IMR-90 (cell line): ENCODE measurements around the gene BIRC5. TPM values are rescaled to one million over a fixed set of nuclear protein-coding genes. Genes with fewer than 3 reads are reported as not detected.

ENCODE experiments used
- ATAC-seq: fragments of 200-7000 bp; cut with Tn5 transposase; 2 replicates; pipeline ENCODE4 v1.9.1; 2020; ENCODE audit warnings: low read depth, mild to moderate bottlenecking, moderate library complexity
- BruUV-seq: library from RNA; stranded (reverse); fragments of 400-500 nt; replicated peaks from 2 replicates; lab custom pipeline; 2021; lab: Mats Ljungman, UMichigan
- CTCF ChIA-PET: fragments of 300-600 bp; formaldehyde crosslinking; extraction: SDS; loops from one replicate; lab custom pipeline; 2021; ENCODE audit warnings: antibody characterized with exemption; lab: Yijun Ruan, JAX
- POLR2A ChIA-PET: fragments of 300-600 bp; sonication (Branson Sonifier 250); formaldehyde crosslinking; loops from one replicate; lab custom pipeline; 2022; ENCODE audit warnings: antibody characterized with exemption; ENCODE audit not compliant: unreplicated experiment; lab: Charles Lee
- DNase-seq: peaks from one replicate; pipeline ENCODE4 v3.0.0; 2013
- H2AFZ ChIP-seq: replicated peaks from 2 replicates; pipeline ENCODE3; 2013; ENCODE audit warnings: low read length, mild to moderate bottlenecking; ENCODE audit not compliant: poor library complexity
- H2AK5ac ChIP-seq: 2 replicates; pipeline ENCODE4 v1.6.1; 2013; ENCODE audit warnings: low read depth, low read length, inconsistent platforms
- H2AK9ac ChIP-seq: replicated peaks from 2 replicates; pipeline ENCODE3; 2013; ENCODE audit warnings: mild to moderate bottlenecking, low read depth, low read length, moderate library complexity; ENCODE audit not compliant: poor library complexity
- H2BK120ac ChIP-seq: 2 replicates; pipeline ENCODE4 v1.6.1; 2013; ENCODE audit warnings: low read depth, low read length, inconsistent platforms
- H2BK15ac ChIP-seq: 3 replicates; pipeline ENCODE4 v1.6.1; 2013; ENCODE audit warnings: low read depth, low read length, inconsistent platforms
- H2BK20ac ChIP-seq: 2 replicates; pipeline ENCODE4 v1.6.1; 2013; ENCODE audit warnings: low read depth, mild to moderate bottlenecking, inconsistent platforms, low read length, moderate library complexity
- H2BK5ac ChIP-seq: 2 replicates; pipeline ENCODE4 v1.6.1; 2013; ENCODE audit warnings: mild to moderate bottlenecking, low read depth, low read length, inconsistent platforms; ENCODE audit not compliant: poor library complexity, severe bottlenecking
- H3K14ac ChIP-seq: replicated peaks from 2 replicates; pipeline ENCODE4 v1.6.1; 2013; ENCODE audit warnings: low read depth, low read length, inconsistent platforms
- H3K18ac ChIP-seq: 2 replicates; pipeline ENCODE4 v1.6.1; 2013; ENCODE audit warnings: low read depth, low read length, control low read depth
- H3K23ac ChIP-seq: 2 replicates; pipeline ENCODE4 v1.6.1; 2013; ENCODE audit warnings: low read depth, low read length, inconsistent platforms
- H3K27ac ChIP-seq: 2 replicates; pipeline ENCODE4 v1.5.1; 2013; ENCODE audit warnings: mild to moderate bottlenecking, control low read depth, low read length; ENCODE audit not compliant: insufficient read depth
- H3K27me3 ChIP-seq: 2 replicates; pipeline ENCODE4 v1.6.1; 2013; ENCODE audit warnings: low read length; ENCODE audit not compliant: control insufficient read depth, insufficient read depth
- H3K36me3 ChIP-seq: 2 replicates; pipeline ENCODE4 v1.6.1; 2013; ENCODE audit warnings: low read length, mixed read lengths; ENCODE audit not compliant: control insufficient read depth, insufficient read depth
- H3K4ac ChIP-seq: 2 replicates; pipeline ENCODE4 v1.6.1; 2013; ENCODE audit warnings: low read depth, low read length, inconsistent platforms
- H3K4me1 ChIP-seq: 2 replicates; pipeline ENCODE4 v1.6.1; 2013; ENCODE audit warnings: low read length, mixed read lengths; ENCODE audit not compliant: control insufficient read depth, insufficient read depth
- H3K4me2 ChIP-seq: 2 replicates; pipeline ENCODE4 v1.6.1; 2013; ENCODE audit warnings: low read depth, mild to moderate bottlenecking, control low read depth, low read length, moderate library complexity
- H3K4me3 ChIP-seq: 2 replicates; pipeline ENCODE4 v1.5.1; 2013; ENCODE audit warnings: low read depth, mild to moderate bottlenecking, control low read depth, low read length, moderate library complexity; ENCODE audit not compliant: insufficient read depth
- H3K56ac ChIP-seq: 2 replicates; pipeline ENCODE4 v1.6.1; 2013; ENCODE audit warnings: low read length, inconsistent platforms; ENCODE audit not compliant: insufficient read depth; ENCODE audit errors: extremely low read depth
- H3K79me1 ChIP-seq, 2 experiments: 2 replicates each; pipeline ENCODE4 v1.6.1; 2013; ENCODE audit warnings: low read length in 2 of 2, inconsistent platforms in 1 of 2, low read depth in 1 of 2
- H3K9ac ChIP-seq: 2 replicates; pipeline ENCODE4 v1.6.1; 2013; ENCODE audit warnings: low read depth, low read length, control low read depth
- H3K9me1 ChIP-seq: 2 replicates; pipeline ENCODE4 v1.6.1; 2013; ENCODE audit warnings: low read length, inconsistent platforms; ENCODE audit not compliant: insufficient read depth
- H3K9me3 ChIP-seq: 2 replicates; pipeline ENCODE4 v1.6.1; 2013; ENCODE audit warnings: low read length; ENCODE audit not compliant: control insufficient read depth, insufficient read depth
- H4K20me1 ChIP-seq: 2 replicates; pipeline ENCODE4 v1.6.1; 2013; ENCODE audit warnings: low read length, inconsistent platforms; ENCODE audit not compliant: insufficient read depth
- H4K5ac ChIP-seq: 2 replicates; pipeline ENCODE4 v1.6.1; 2013; ENCODE audit warnings: mild to moderate bottlenecking, low read depth, low read length, control low read depth
- H4K8ac ChIP-seq, 2 experiments: 2 replicates each; pipeline ENCODE4 v1.6.1; 2013; ENCODE audit warnings: low read depth in 2 of 2, low read length in 2 of 2, control low read depth in 1 of 2, inconsistent platforms in 1 of 2
- H4K91ac ChIP-seq: 2 replicates; pipeline ENCODE4 v1.6.1; 2013; ENCODE audit warnings: low read depth, low read length, inconsistent platforms; ENCODE audit not compliant: insufficient read depth
- BHLHE40 ChIP-seq: fragments of 150-350 bp; IDR thresholded peaks from 2 replicates; pipeline ENCODE4 v1.6.1; 2016; ENCODE audit warnings: mild to moderate bottlenecking, low read depth, low read length
- CEBPB ChIP-seq: IDR thresholded peaks from 2 replicates; pipeline ENCODE4 v1.6.1; 2012; ENCODE audit warnings: low read depth, low read length, improper control_type of control experiment
- CHD1 ChIP-seq: IDR thresholded peaks from 2 replicates; pipeline ENCODE4 v1.6.1; 2012; ENCODE audit warnings: low read depth, low read length, improper control_type of control experiment
- CTCF ChIP-seq: conservative IDR thresholded peaks from 2 replicates; pipeline ENCODE4 v1.5.1; 2012; ENCODE audit warnings: mild to moderate bottlenecking, low read depth, low read length, improper control_type of control experiment
- ELK1 ChIP-seq: fragments of 150-350 bp; IDR thresholded peaks from 2 replicates; pipeline ENCODE4 v1.6.1; 2016; ENCODE audit warnings: low read depth, mild to moderate bottlenecking, low read length, moderate library complexity, borderline replicate concordance
- FOS ChIP-seq: fragments of 150-350 bp; IDR thresholded peaks from 2 replicates; pipeline ENCODE4 v1.6.1; 2016; ENCODE audit warnings: low read depth, low read length
- MAFK ChIP-seq: IDR thresholded peaks from 2 replicates; pipeline ENCODE4 v1.6.1; 2012; ENCODE audit warnings: low read depth, low read length, improper control_type of control experiment
- MAZ ChIP-seq: IDR thresholded peaks from 2 replicates; pipeline ENCODE4 v1.6.1; 2012; ENCODE audit warnings: low read depth, mild to moderate bottlenecking, low read length, improper control_type of control experiment, moderate library complexity, borderline replicate concordance
- MXI1 ChIP-seq: IDR thresholded peaks from 2 replicates; pipeline ENCODE4 v1.6.1; 2012; ENCODE audit warnings: low read depth, mild to moderate bottlenecking, low read length, moderate library complexity, borderline replicate concordance
- POLR2A ChIP-seq: IDR thresholded peaks from 2 replicates; pipeline ENCODE4 v1.6.1; 2012; ENCODE audit warnings: mild to moderate bottlenecking, low read depth, low read length
- RAD21 ChIP-seq: IDR thresholded peaks from 2 replicates; pipeline ENCODE4 v1.6.1; 2012; ENCODE audit warnings: low read length, improper control_type of control experiment
- RCOR1 ChIP-seq: IDR thresholded peaks from 2 replicates; pipeline ENCODE4 v1.6.1; 2012; ENCODE audit warnings: mild to moderate bottlenecking, low read length, improper control_type of control experiment; ENCODE audit not compliant: insufficient replicate concordance
- RFX5 ChIP-seq: IDR thresholded peaks from 2 replicates; pipeline ENCODE4 v1.8.0; 2012; ENCODE audit warnings: low read depth, mild to moderate bottlenecking, low read length, moderate library complexity
- SMC3 ChIP-seq: fragments of 150-350 bp; IDR thresholded peaks from 2 replicates; pipeline ENCODE4 v1.6.1; 2016; ENCODE audit warnings: low read depth, mild to moderate bottlenecking, antibody characterized with exemption, low read length, moderate library complexity
- WGBS, 2 experiments: methylation state at CpG; one replicate each; pipeline versions ENCODE4 v1.1.5 to v1.1.7; 2013; ENCODE audit warnings: missing lambda C conversion rate in 2 of 2; ENCODE audit not compliant: insufficient read length in 1 of 2; ENCODE audit errors: extremely low coverage in 2 of 2; 5-methylcytosine and 5-hydroxymethylcytosine counted together
- dilution Hi-C: fragments of 300-500 bp; cut with HindIII; formaldehyde crosslinking; loops from one replicate; pipeline ENCODE4 v1.14.3; 2018; ENCODE audit warnings: low sequenced_read_pairs; ENCODE audit not compliant: unreplicated experiment
- in situ Hi-C: fragments of 300-500 bp; cut with MboI; formaldehyde crosslinking; loops from 3 replicates; pipeline ENCODE4 v1.14.3; 2019; ENCODE audit warnings: low sequenced_read_pairs, inconsistent platforms, mixed read lengths
- intact Hi-C: fragments of 100-400 bp; cut with micrococcal nuclease; formaldehyde crosslinking; loops from 2 replicates; pipeline ENCODE4 v1.10.0; 2022
- polyA plus RNA-seq, 3 experiments: library from polyadenylated mRNA; depleted of rRNA; stranded (reverse); fragments of >200 nt; gene quantifications; 2 replicates each; pipeline ENCODE4 v1.2.3, GENCODE V29; 2012; ENCODE audit warnings: low replicate concordance in 1 of 3
- total RNA-seq: library from RNA; depleted of rRNA; stranded (reverse); fragments of >200 nt; gene quantifications from 2 replicates; pipeline ENCODE4 v1.2.3, GENCODE V29; 2012
- TF ChIP-seq, protein P1 (sequence below): fragments of 150-350 bp; IDR thresholded peaks from 2 replicates; pipeline ENCODE4 v1.6.1; 2017; ENCODE audit warnings: mild to moderate bottlenecking, antibody characterized with exemption, low read length, low read depth

Gene BIRC5
- total and polyA plus RNA-seq, 2 of the 4 experiments (the other 2 are of a cell fraction) = 16.6 to 52.7 TPM

GRCh38 chr17:78185981-78186691 lies 27.9 kb upstream of the BIRC5 start:
- no peak overlapping the region for H2BK20ac ChIP-seq
- H3K4ac ChIP-seq = peak overlapping the region; percentile 2; the same call in 1 of the 2 replicates
- no peak overlapping the region for H2BK120ac ChIP-seq
- no peak overlapping the region for H3K18ac ChIP-seq
- peak overlapping the region; percentile 65; the same call in 1 of the 2 replicates for H3K9ac ChIP-seq
- H2AK9ac ChIP-seq = peak overlapping the region; percentile 12
- peak overlapping the region; percentile 35; the same call in 1 of the 2 replicates for H3K4me3 ChIP-seq
- H2BK5ac ChIP-seq = no peak overlapping the region
- ATAC-seq = peak; percentile 8
- no peak overlapping the region; the same call in 1 of the 2 replicates for H4K5ac ChIP-seq
- peak overlapping the region; percentile 5; the same call in 1 of the 2 replicates for H3K14ac ChIP-seq
- H3K9me1 ChIP-seq = peaks cover 11% of the 10 kb centered on the region; the same call in 1 of the 2 replicates
- H2AK5ac ChIP-seq = no peak overlapping the region
- peaks cover 24 to 54% of the 10 kb centered on the region in 2 experiments for H3K79me1 ChIP-seq
- H3K27me3 ChIP-seq = no peaks in the 10 kb centered on the region
- ChIA-PET CTCF (no interaction called here), POLR2A (no interaction called here)
- H2BK15ac ChIP-seq = no peak overlapping the region
- 86% methylated on average over 4 of the region's 10 CpGs; no CpG with 5 or more reads in 1 of the 2 experiments for WGBS, 2 experiments
- BruUV-seq = no TSS peak
- H4K20me1 ChIP-seq = 0 out of 2 replicates have a peak, but pooled peaks cover 6% of the 10 kb centered on the region
- H2AFZ ChIP-seq = peak overlapping the region; percentile 33
- no peak overlapping the region for H4K91ac ChIP-seq
- in situ Hi-C loops (no loop called here), dilution Hi-C loops (no loop called here), intact Hi-C loops (no loop called here)
- peaks cover 3% of the 10 kb centered on the region for H3K4me1 ChIP-seq
- no peak for DNase-seq
- H3K9me3 ChIP-seq = no peaks in the 10 kb centered on the region
- peak overlapping the region; percentile 22; the same call in 1 of the 2 replicates for H3K27ac ChIP-seq
- H3K23ac ChIP-seq = no peak overlapping the region
- H4K8ac ChIP-seq = peak overlapping the region in 1 of 2 experiments; percentile 24; a peak in 2 of 4 replicates
- H3K4me2 ChIP-seq = peak overlapping the region; percentile 54
- peaks cover 2% of the 10 kb centered on the region for H3K36me3 ChIP-seq
- H3K56ac ChIP-seq = no peak overlapping the region
- no peak for TF ChIP-seq BHLHE40
- TF ChIP-seq ELK1 = no peak
- no peak for TF ChIP-seq FOS
- TF ChIP-seq RAD21 = no peak
- no peak for TF ChIP-seq RFX5
- TF ChIP-seq MXI1 = no peak
- no peak for TF ChIP-seq SMC3
- no peak for TF ChIP-seq CHD1
- no peak for TF ChIP-seq MAFK
- no peak for TF ChIP-seq CTCF
- no peak for TF ChIP-seq CEBPB
- TF ChIP-seq, protein P1, sequence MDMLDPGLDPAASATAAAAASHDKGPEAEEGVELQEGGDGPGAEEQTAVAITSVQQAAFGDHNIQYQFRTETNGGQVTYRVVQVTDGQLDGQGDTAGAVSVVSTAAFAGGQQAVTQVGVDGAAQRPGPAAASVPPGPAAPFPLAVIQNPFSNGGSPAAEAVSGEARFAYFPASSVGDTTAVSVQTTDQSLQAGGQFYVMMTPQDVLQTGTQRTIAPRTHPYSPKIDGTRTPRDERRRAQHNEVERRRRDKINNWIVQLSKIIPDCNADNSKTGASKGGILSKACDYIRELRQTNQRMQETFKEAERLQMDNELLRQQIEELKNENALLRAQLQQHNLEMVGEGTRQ = no peak
- no peak for TF ChIP-seq RCOR1
- TF ChIP-seq MAZ = no peak
- no peak for TF ChIP-seq POLR2A
